Natural killer cell (primary cell): ENCODE measurements around the gene PTGER3. TPM values are rescaled to one million over a fixed set of nuclear protein-coding genes. Genes with fewer than 3 reads are reported as not detected.

Experiments used
- ATAC-seq, 3 donors: fragments of 150-1000 bp in 2 of 3; fragments of 200-7000 bp in 1 of 3; cut with Tn5 transposase; 1 replicate in 1 of 3; 2 replicates in 2 of 3; pipeline ENCODE4 v1.10.0; 2021; ENCODE audit warnings: mild to moderate bottlenecking in 2 of 3, moderate library complexity in 2 of 3
- DNase-seq, 2 donors: peaks; one replicate each; pipeline versions ENCODE4 v3.0.0 to v3.0.0-alpha.2; 2013 to 2021; ENCODE audit warnings: mixed read lengths in 1 of 2
- H3K27ac ChIP-seq: one replicate; pipeline ENCODE4 v1.5.1; 2013; ENCODE audit warnings: mild to moderate bottlenecking, low read length
- H3K27me3 ChIP-seq: one replicate; pipeline ENCODE4 v1.6.1; 2013; ENCODE audit warnings: low read length; ENCODE audit not compliant: control insufficient read depth, insufficient read depth
- H3K36me3 ChIP-seq: one replicate; pipeline ENCODE4 v1.6.1; 2013; ENCODE audit warnings: low read length; ENCODE audit not compliant: control insufficient read depth, insufficient read depth
- H3K4me1 ChIP-seq: one replicate; pipeline ENCODE4 v1.6.1; 2013; ENCODE audit warnings: low read length; ENCODE audit not compliant: control insufficient read depth, insufficient read depth
- H3K4me3 ChIP-seq: one replicate; pipeline ENCODE4 v1.5.1; 2013; ENCODE audit warnings: low read length
- H3K9me3 ChIP-seq: one replicate; pipeline ENCODE4 v1.6.1; 2013; ENCODE audit warnings: low read length; ENCODE audit not compliant: control insufficient read depth, insufficient read depth
- H3K27ac Mint-ChIP-seq, 2 donors: one replicate each; pipeline ENCODE4 v1.8.0; 2022; ENCODE audit warnings: mild to moderate bottlenecking in 2 of 2, mixed read lengths in 2 of 2, moderate library complexity in 1 of 2
- H3K27me3 Mint-ChIP-seq, 2 donors: one replicate each; pipeline ENCODE4 v1.8.0; 2022; ENCODE audit warnings: low read depth in 2 of 2, mixed read lengths in 2 of 2
- H3K36me3 Mint-ChIP-seq: one replicate; pipeline ENCODE4 v1.8.0; 2022; ENCODE audit warnings: mixed read lengths
- H3K4me1 Mint-ChIP-seq, 2 donors: one replicate each; pipeline ENCODE4 v1.8.0; 2022; ENCODE audit warnings: mixed read lengths in 2 of 2
- H3K4me3 Mint-ChIP-seq: one replicate; pipeline ENCODE4 v1.8.0; 2022; ENCODE audit warnings: mild to moderate bottlenecking, moderate library complexity, mixed read lengths
- H3K9me3 Mint-ChIP-seq, 2 donors: one replicate each; pipeline ENCODE4 v1.8.0; 2022; ENCODE audit warnings: mixed read lengths in 2 of 2
- WGBS: methylation state at CpG from one replicate; pipeline ENCODE4 v1.1.7; 2013; ENCODE audit warnings: missing lambda C conversion rate; ENCODE audit not compliant: insufficient coverage; 5-methylcytosine and 5-hydroxymethylcytosine counted together
- intact Hi-C: fragments of 100-400 bp; cut with micrococcal nuclease; formaldehyde crosslinking; loops from one replicate; pipeline ENCODE4 v1.14.2; 2022
- total RNA-seq, 4 donors: library from RNA; stranded (reverse); fragments of 120-200 nt in 1 of 4; gene quantifications; one replicate each; pipeline versions ENCODE4 v1.2.3 to v1.2.4, GENCODE V29; 2013 to 2022
- TF ChIP-seq, protein P1 (sequence below): fragments of 200-600 bp; IDR thresholded peaks from one replicate; pipeline ENCODE4 v1.8.0; 2022; ENCODE audit warnings: antibody characterized with exemption

The PTGER3 gene
- total RNA-seq, 3 donors from 2014 or later (not counting 1 experiment from before 2014, with no cell fraction given), result 0.72 to 21.9 TPM; not detected in 1

- Mint-ChIP-seq H3K27ac (peak overlapping the region; percentile 19 to 39), H3K4me3 (peak overlapping the region; percentile 6), H3K9me3 (no peaks in the 10 kb centered on the region), H3K27me3 (no peaks in the 10 kb centered on the region), H3K4me1 (peaks cover 45% of the 10 kb centered on the region in 2 donors), H3K36me3 (peaks cover 57% of the 10 kb centered on the region)
- TF ChIP-seq, protein P1, sequence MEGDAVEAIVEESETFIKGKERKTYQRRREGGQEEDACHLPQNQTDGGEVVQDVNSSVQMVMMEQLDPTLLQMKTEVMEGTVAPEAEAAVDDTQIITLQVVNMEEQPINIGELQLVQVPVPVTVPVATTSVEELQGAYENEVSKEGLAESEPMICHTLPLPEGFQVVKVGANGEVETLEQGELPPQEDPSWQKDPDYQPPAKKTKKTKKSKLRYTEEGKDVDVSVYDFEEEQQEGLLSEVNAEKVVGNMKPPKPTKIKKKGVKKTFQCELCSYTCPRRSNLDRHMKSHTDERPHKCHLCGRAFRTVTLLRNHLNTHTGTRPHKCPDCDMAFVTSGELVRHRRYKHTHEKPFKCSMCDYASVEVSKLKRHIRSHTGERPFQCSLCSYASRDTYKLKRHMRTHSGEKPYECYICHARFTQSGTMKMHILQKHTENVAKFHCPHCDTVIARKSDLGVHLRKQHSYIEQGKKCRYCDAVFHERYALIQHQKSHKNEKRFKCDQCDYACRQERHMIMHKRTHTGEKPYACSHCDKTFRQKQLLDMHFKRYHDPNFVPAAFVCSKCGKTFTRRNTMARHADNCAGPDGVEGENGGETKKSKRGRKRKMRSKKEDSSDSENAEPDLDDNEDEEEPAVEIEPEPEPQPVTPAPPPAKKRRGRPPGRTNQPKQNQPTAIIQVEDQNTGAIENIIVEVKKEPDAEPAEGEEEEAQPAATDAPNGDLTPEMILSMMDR, result no peak
- H3K4me1 ChIP-seq, result no peaks in the 10 kb centered on the region
- no peaks in the 10 kb centered on the region for H3K27me3 ChIP-seq
- H3K9me3 ChIP-seq, result no peaks in the 10 kb centered on the region
- H3K36me3 ChIP-seq, result peaks cover 95% of the 10 kb centered on the region
- intact Hi-C loops, result no loop called here
- no peak for DNase-seq
- H3K27ac ChIP-seq, result no peak overlapping the region
- H3K4me3 ChIP-seq, result no peak overlapping the region
- no peak for ATAC-seq
Measured at GRCh38 chr1:71072273-71072672, 24.7 kb upstream of the PTGER3 start.

- Histone ChIP-seq H3K4me3 (no peak overlapping the region), H3K27ac (no peak overlapping the region), H3K27me3 (no peaks in the 10 kb centered on the region), H3K4me1 (no peaks in the 10 kb centered on the region), H3K9me3 (no peaks in the 10 kb centered on the region), H3K36me3 (peaks cover 95% of the 10 kb centered on the region)
- WGBS, result 98% methylated on average over 3 of the region's 4 CpGs
- Mint-ChIP-seq H3K36me3 (peaks cover 57% of the 10 kb centered on the region), H3K27ac (peak overlapping the region; percentile 52 to 58), H3K27me3 (no peaks in the 10 kb centered on the region), H3K9me3 (no peaks in the 10 kb centered on the region), H3K4me1 (peaks cover 45% of the 10 kb centered on the region in 2 donors), H3K4me3 (no peak overlapping the region)
- intact Hi-C loops, result no loop called here
- DNase-seq, result no peak
- TF ChIP-seq, protein P1, result no peak
- no peak for ATAC-seq
Measured at GRCh38 chr1:71071720-71072119, 24.1 kb upstream of the PTGER3 start.

DNA sequence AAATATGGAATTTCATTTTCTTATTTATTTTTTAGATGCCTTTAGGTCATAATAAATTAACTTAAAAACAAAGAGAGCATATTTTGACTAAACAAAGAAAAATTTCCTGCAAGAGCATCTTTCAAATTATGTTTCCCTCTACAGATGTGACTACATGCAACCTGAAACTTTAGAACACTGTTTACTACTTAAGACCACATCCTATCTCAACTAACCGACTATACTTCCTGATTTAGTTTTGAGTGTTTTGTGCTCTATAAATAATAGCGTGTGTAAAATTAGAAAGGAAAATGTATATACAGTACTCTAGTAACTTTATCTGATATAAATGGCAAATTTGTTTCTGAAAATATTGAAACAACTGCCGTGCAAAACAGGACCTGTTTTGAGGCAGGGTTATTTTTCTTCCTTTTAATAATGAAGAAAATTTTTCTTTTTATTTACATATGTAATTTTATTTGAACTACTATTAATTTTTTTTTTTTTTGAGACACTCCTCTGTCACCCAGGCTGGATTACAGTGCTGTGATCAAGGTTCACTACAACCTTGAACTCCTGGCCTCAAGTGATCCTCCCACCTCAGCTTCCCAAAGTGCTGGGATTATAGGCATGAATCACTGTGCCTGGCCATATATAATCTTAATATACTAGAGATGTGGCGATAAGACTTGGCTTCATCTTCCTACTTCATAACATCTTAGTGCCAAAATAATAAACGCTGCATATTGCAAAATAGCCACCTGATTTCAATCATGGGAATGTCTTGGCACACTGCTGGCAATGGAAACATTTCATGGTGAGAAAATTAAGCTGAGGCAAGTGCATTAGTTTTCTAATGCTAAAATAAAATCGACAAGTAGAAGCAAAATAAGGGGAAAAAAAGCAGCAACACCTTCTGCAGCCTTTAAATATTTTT, 21.0 kb upstream of the PTGER3 start:
- no peaks in the 10 kb centered on the region for H3K4me1 ChIP-seq
- 84% methylated on average over 2 of the region's 6 CpGs for WGBS
- H3K27me3 ChIP-seq, result no peaks in the 10 kb centered on the region
- peaks cover 96% of the 10 kb centered on the region for H3K36me3 ChIP-seq
- peaks cover 22 to 30% of the 10 kb centered on the region in 2 donors for H3K4me1 Mint-ChIP-seq
- no peaks in the 10 kb centered on the region for H3K9me3 ChIP-seq
- no peak overlapping the region for H3K27ac ChIP-seq
- peak overlapping the region in 1 of 2 donors; percentile 53 for H3K27ac Mint-ChIP-seq
- DNase-seq (no peak), ATAC-seq (peak in 1 of 3 donors; percentile 32)
- no peak overlapping the region for H3K4me3 Mint-ChIP-seq
- intact Hi-C loops, result no loop called here
- H3K27me3 Mint-ChIP-seq, result no peaks in the 10 kb centered on the region
- H3K4me3 ChIP-seq, result no peak overlapping the region
- TF ChIP-seq, protein P1, result no peak
- H3K9me3 Mint-ChIP-seq, result no peaks in the 10 kb centered on the region
- H3K36me3 Mint-ChIP-seq, result peaks cover 61% of the 10 kb centered on the region
